Measurements from ENCODE around the gene ZFP62.

Gene ZFP62

DNA sequence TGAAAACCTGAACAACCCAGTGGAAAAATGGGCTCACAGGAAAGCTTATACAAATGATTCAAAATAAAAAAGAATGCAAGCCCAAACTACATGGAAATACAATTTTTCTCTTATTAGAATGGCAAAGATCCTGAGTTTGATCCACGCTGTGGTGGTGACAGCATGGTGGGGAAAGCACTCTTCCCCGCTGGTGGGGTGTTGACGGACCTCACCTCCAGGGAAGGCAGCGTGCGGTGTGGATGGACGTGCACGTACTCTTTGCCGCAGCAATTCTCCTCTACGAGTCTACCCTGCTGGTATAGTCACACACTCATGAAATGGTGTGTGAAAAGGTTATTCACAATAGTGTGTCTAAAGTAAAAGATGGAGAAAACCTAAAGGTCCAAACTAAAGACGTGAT lies 5.9 kb upstream of the ZFP62 start:
- no peak for DNase-seq

- DNase-seq, result no peak
Observed at GRCh38 chr5:180865981-180866695, 5.1 kb upstream of the ZFP62 start.

GRCh38 chr5:180862645-180863044 lies 1.6 kb upstream of the ZFP62 start:
- peak; percentile 16 for DNase-seq

- DNase-seq, result peak; percentile 54
Observed at GRCh38 chr5:180860273-180860886, 696 bp downstream of the ZFP62 start.

GRCh38 chr5:180858586-180858985 lies 2.5 kb downstream of the ZFP62 start:
- DNase-seq, result peak; percentile 22

DNA sequence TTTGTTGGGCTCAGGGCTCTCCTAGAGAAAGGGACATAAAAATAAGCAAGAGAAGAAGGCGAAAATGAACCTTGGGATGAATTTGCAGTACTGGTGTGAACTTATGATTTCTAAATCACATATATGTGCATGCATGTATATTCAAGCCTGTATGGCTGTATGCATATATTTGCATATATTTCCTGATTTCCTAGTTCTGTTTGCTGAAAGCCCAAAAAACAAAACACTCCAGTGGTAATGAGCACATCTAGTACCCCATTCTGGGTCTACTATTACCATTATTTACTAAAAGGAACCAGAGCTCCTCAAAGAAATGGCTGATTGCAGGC lies 7.3 kb downstream of the ZFP62 start:
- no peak for DNase-seq

DNA sequence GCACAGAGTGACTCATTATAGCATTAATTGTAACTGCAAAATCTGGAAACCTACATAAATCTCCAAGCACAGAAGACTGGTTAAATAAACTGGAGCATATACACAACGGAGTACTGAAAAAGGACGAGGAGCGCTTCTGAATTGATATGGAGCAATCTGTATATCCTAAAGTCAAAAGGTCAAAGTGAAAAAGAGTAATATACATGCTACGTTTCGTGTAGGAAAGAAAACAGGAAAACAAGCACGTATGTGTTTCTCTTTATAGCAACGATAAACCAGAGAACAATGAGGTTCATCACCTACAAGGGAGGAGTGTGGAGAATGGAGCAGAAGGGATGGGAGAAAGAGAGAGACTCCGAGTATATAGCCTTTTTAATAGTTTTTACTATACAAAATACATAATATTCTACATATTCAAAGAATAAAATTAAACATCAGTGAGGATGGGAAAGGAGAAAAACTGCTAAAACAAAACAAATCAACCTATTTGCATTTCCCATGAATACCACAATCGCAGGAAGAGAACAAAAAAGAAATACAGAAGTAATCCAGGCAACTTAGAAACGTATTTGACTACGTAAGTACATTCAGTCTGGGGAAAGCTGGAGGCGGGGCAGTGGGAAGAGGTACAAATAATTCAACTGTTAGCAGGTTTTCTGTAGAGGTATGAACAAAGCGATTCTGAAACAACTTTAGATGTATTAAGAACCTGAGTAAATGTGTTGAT lies 7.8 kb downstream of the ZFP62 start:
- no peak for DNase-seq

GRCh38 chr5:180852495-180852894 lies 8.6 kb downstream of the ZFP62 start:
- DNase-seq, result no peak

DNA sequence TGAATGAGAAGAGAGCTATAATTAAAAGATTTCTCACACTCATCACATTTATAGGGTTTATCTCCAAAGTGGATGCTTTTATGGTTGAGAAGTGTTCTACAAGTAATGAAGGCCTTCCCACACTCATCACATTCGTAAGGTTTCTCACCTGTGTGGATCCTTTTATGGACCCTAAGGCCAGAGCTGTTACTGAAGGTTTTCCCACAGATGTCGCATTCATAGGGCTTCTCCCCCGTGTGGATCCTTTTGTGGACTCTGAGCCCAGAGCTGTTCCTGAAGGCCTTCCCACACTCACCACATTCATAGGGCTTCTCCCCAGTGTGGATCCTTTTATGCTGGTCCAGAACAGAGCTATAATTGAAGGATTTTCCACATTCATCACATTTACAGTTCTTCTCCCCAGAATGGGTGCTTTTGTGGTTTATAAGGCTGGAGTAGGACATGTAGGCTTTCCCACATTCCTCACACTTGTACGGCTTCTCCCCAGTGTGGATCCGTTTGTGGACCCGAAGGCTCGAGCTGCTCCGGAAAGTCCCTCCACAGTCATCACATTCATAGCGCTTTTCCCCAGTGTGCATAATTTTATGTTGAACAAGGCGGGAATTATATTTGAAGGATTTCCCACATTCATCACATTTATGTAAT lies 10.5 kb downstream of the ZFP62 start:
- DNase-seq, result no peak

- DNase-seq, result no peak
Observed at GRCh38 chr5:180849827-180850226, 11.2 kb downstream of the ZFP62 start.

DNA sequence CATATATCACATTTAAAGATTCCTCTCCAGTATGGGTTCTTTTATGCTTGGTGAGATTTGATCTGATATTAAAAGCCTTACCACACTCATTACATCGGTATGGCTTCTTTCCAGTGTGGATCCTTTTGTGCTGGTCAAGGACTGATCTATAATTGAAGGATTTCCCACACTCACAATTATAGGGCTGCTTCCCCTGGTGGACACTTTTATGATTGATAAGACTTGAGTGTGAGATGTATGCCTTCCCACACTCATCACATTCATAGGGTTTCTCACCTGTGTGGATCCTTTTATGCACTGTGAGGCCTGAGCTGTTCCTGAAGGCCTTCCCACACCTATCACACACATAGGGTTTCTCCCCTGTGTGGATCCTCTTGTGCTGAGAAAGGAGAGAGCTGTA lies 12.2 kb downstream of the ZFP62 start:
- DNase-seq, result no peak

DNA sequence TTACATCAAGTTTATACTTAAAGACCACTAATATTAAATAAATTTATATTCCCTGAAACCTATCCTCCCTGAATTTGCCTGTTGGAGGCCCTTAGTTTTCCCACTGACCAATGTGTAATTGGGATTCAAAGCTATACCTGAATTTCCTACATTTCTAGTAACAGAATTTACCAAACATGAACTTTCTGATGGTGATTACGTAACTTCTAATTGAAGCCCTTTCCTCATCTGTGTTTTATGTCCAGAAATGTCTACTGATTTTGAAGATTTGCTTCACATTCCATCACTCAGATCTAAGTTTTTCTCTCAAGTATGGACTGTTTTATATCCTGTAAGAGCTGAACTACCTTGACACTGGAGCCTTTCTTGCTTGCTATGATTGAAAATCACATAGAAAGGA lies 12.8 kb downstream of the ZFP62 start:
- no peak for DNase-seq

GRCh38 chr5:180847026-180847425 lies 14.1 kb downstream of the ZFP62 start:
- DNase-seq, result no peak

GRCh38 chr5:180844858-180845257 lies 16.2 kb downstream of the ZFP62 start:
- DNase-seq, result no peak

- DNase-seq, result no peak
Observed at GRCh38 chr5:180844432-180844831, 16.6 kb downstream of the ZFP62 start.

- no peak for DNase-seq
Observed at GRCh38 chr5:180839935-180840334, 21.1 kb downstream of the ZFP62 start.

GRCh38 chr5:180839227-180839626 lies 21.8 kb downstream of the ZFP62 start:
- no peak for DNase-seq

DNA sequence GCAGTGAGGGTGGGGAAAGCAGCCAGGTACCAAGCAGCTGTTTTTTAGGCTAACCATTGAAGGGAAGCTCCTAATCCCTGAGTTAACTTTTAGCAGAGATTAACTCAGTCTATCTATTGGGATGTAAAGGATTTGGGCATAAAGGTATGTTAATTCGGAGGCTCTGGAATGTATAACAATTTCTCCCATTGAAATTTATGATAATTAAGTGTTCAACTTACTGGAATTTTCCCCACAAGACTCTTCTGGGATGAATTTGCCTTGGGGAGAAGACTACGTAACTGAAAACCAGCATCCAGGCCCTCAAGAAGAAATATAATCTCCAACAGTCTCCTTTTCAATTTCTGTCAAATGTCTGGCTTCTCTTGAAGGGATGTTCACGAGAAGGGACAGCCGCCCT lies 23.6 kb downstream of the ZFP62 start:
- DNase-seq, result peak; percentile 2

DNA sequence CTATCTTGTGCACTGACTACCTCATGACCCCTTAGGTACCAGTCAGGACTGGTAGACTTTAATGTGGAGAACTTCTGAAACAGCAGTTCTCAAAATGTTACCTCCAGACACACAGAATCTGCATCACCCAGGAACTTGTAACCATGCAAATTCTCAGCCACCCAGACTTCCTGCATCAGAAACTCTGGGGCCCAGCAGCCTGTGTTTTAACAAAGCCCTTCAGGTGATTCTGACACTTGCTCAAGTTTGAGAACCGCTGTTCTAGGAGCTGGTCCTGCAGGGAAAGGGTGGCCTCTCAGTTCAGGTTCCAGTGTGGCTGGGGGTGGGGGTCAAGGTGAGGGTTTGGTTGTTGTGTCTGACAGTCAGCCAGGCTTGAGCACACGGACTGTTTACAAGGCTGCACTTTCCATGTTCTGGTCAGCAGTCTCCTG lies 28.4 kb downstream of the ZFP62 start:
- DNase-seq, result no peak

- peak; percentile 69 for DNase-seq
Observed at GRCh38 chr5:180831139-180832093, 29.7 kb downstream of the ZFP62 start.

DNA sequence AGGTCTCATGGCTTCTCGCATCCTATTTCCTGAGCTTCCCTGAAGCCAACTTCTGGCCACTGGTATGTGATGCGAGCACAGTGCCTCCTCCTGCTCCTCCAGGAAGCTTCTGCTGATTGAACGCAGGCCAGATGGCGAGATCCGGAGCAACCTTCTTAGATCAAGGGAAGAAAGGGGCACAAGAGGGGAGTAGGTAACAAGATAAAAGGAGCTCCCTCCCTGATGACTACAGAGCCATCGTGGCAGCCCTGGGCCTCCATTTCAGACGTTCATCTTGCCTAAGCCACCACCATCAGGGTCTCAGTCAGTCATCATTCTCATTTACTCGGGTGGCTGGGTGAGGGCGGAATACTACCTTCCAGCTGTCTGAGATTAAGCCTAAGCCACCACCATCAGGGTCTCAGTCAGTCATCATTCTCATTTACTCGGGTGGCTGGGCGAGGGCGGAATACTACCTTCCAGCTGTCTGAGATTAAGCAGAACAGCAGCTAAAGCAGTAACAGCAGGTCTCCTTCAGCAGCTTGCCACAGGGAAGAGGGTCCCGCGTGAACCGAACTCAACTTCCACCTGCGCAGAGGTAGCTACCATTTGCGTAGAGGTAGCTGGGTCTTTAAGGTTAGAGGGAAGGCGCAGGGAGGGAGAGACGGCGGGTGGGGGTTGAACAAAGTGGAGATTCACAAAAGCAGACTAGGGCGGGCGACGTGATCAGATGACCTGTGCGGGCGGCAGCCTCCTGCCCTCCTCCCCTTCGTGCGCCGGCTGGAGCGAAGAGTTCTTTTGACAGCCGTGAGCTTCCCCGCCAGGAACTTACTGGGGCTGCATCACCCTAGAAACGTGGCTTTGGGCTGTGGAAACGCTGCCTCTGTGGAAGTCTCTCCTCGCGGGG lies 30.6 kb downstream of the ZFP62 start:
- peak; percentile 98 for DNase-seq

- no peak for DNase-seq
Observed at GRCh38 chr5:180829726-180830125, 31.4 kb downstream of the ZFP62 start.

Data from NCI-H82 (cell line).